ENCODE measurements around the gene MTRFR. TPM values are rescaled to one million over a fixed set of nuclear protein-coding genes. Genes with fewer than 3 reads are reported as not detected.
"Not testable (repeated sequence)": the region's sequence is repeated elsewhere in the genome, so short reads cannot be mapped to it uniquely, and the experiment has no call there.

Gene MTRFR
- total RNA-seq, 1 experiment from 2014 or later = 14.8 TPM

GRCh38 chr12:123200414-123200813 lies 32.8 kb upstream of the MTRFR start:
- no peak for TF ChIP-seq CTCF (conservative IDR thresholded peaks at IDR 0.05)
- Histone ChIP-seq H3K14ac (ENCODE audit: insufficient read depth, low read length) (no peak overlapping the region), H4K8ac (replicated peaks; ENCODE audit: insufficient read length, low read depth, low read length) (no peak overlapping the region), H2BK5ac (ENCODE audit: insufficient read length, low read length) (no peak overlapping the region), H3K18ac (ENCODE audit: insufficient read length, low read depth, low read length) (no peak overlapping the region), H4K5ac (ENCODE audit: insufficient read length, low read depth, low read length) (no peak overlapping the region), H3K79me1 (ENCODE audit: insufficient read depth, low read depth, low read length, poor library complexity, severe bottlenecking) (no peaks in the 10 kb centered on the region), H2BK15ac (ENCODE audit: low read depth, low read length) (no peak overlapping the region), H3K27ac (ENCODE audit: insufficient read length, low read depth, low read length) (no peak overlapping the region), H3K27me3 (ENCODE audit: insufficient read depth, low read length) (no peaks in the 10 kb centered on the region), H3K4ac (ENCODE audit: low read depth, low read length) (no peak overlapping the region), H2BK20ac (ENCODE audit: low read depth, low read length, poor library complexity, severe bottlenecking) (no peak overlapping the region), H3K9me3 (ENCODE audit: control insufficient read depth, low read depth, low read length) (no peaks in the 10 kb centered on the region), H2AFZ (ENCODE audit: low read length) (no peak overlapping the region), H4K20me1 (ENCODE audit: control insufficient read depth, insufficient read depth, insufficient read length) (no peaks in the 10 kb centered on the region), H2BK120ac (ENCODE audit: low read depth, low read length, poor library complexity, severe bottlenecking) (no peak overlapping the region), H3K23me2 (ENCODE audit: insufficient read length, low read depth, low read length, poor library complexity, severe bottlenecking) (no peaks in the 10 kb centered on the region), H3K79me2 (ENCODE audit: insufficient read depth, low read length) (no peaks in the 10 kb centered on the region), H3K4me2 (ENCODE audit: insufficient read depth, insufficient read length, low read length) (no peak overlapping the region), H3K9ac (ENCODE audit: extremely low read depth, insufficient read length, low read length) (no peak overlapping the region), H2BK12ac (ENCODE audit: insufficient read length, low read depth, low read length) (no peak overlapping the region), H4K91ac (ENCODE audit: insufficient read length, low read depth, low read length) (no peak overlapping the region), H2AK5ac (ENCODE audit: insufficient read length, low read length) (no peak overlapping the region), H3T11ph (ENCODE audit: low read length) (no peak overlapping the region), H3K56ac (ENCODE audit: insufficient read length, low read depth, low read length) (no peak overlapping the region), H3K23ac (ENCODE audit: insufficient read length, low read depth, low read length) (no peak overlapping the region), H3K4me1 (ENCODE audit: insufficient read depth, low read length) (no peaks in the 10 kb centered on the region)
- H3K27me3 Mint-ChIP-seq (ENCODE audit: low read depth) = no peaks in the 10 kb centered on the region
- no peak for DNase-seq
- H3K27ac Mint-ChIP-seq = no peak overlapping the region
- WGBS (ENCODE audit: extremely low coverage, insufficient read length, low lambda C conversion rate) = no CpG with 5 or more reads among the region's 7 CpGs
- no peak overlapping the region for H3K4me3 Mint-ChIP-seq
- H3K9me3 Mint-ChIP-seq = no peaks in the 10 kb centered on the region
- no peaks in the 10 kb centered on the region for H3K4me1 Mint-ChIP-seq
- peaks cover 27 to 71% (median 56%) of the 10 kb centered on the region in 3 experiments; a peak in 6 of 7 replicates for H3K36me3 Mint-ChIP-seq (ENCODE audit: insufficient read depth in 1 of 3, low read depth in 3 of 3)

- DNase-seq; H3K4ac ChIP-seq (ENCODE audit: low read depth, low read length); H3K9ac ChIP-seq (ENCODE audit: extremely low read depth, insufficient read length, low read length); H2BK120ac ChIP-seq (ENCODE audit: low read depth, low read length, poor library complexity, severe bottlenecking); H3K4me1 Mint-ChIP-seq; H4K91ac ChIP-seq (ENCODE audit: insufficient read length, low read depth, low read length); H3K27me3 Mint-ChIP-seq (ENCODE audit: low read depth); H3K9me3 ChIP-seq (ENCODE audit: control insufficient read depth, low read depth, low read length); H3K23ac ChIP-seq (ENCODE audit: insufficient read length, low read depth, low read length); H3K27me3 ChIP-seq (ENCODE audit: insufficient read depth, low read length); H3K9me3 Mint-ChIP-seq; H3K27ac Mint-ChIP-seq; H3K18ac ChIP-seq (ENCODE audit: insufficient read length, low read depth, low read length); H3K79me1 ChIP-seq (ENCODE audit: insufficient read depth, low read depth, low read length, poor library complexity, severe bottlenecking); H3K27ac ChIP-seq (ENCODE audit: insufficient read length, low read depth, low read length); H2BK20ac ChIP-seq (ENCODE audit: low read depth, low read length, poor library complexity, severe bottlenecking); H2BK15ac ChIP-seq (ENCODE audit: low read depth, low read length); H3T11ph ChIP-seq (ENCODE audit: low read length); H3K23me2 ChIP-seq (ENCODE audit: insufficient read length, low read depth, low read length, poor library complexity, severe bottlenecking); H4K5ac ChIP-seq (ENCODE audit: insufficient read length, low read depth, low read length); H3K56ac ChIP-seq (ENCODE audit: insufficient read length, low read depth, low read length); H4K8ac ChIP-seq (replicated peaks; ENCODE audit: insufficient read length, low read depth, low read length); H2BK5ac ChIP-seq (ENCODE audit: insufficient read length, low read length); H3K4me2 ChIP-seq (ENCODE audit: insufficient read depth, insufficient read length, low read length); H3K14ac ChIP-seq (ENCODE audit: insufficient read depth, low read length); H2AK5ac ChIP-seq (ENCODE audit: insufficient read length, low read length); H4K20me1 ChIP-seq (ENCODE audit: control insufficient read depth, insufficient read depth, insufficient read length); H3K79me2 ChIP-seq (ENCODE audit: insufficient read depth, low read length); H2BK12ac ChIP-seq (ENCODE audit: insufficient read length, low read depth, low read length); H3K4me3 Mint-ChIP-seq; H3K4me1 ChIP-seq (ENCODE audit: insufficient read depth, low read length); H2AFZ ChIP-seq (ENCODE audit: low read length): not testable (repeated sequence)
- H3K36me3 Mint-ChIP-seq (ENCODE audit: insufficient read depth in 1 of 3, low read depth in 3 of 3) = peaks cover 26 to 72% (median 55%) of the 10 kb centered on the region in 3 experiments; a peak in 6 of 7 replicates
- no CpG with 5 or more reads among the region's 3 CpGs for WGBS (ENCODE audit: extremely low coverage, insufficient read length, low lambda C conversion rate)
These were observed 26.4 kb upstream of the MTRFR start for GRCh38 chr12:123206794-123207193.
